HL-60 (cell line): ENCODE results near the gene CLCN3.
"Not testable (repeated sequence)": the region's sequence is repeated elsewhere in the genome, so short reads cannot be mapped to it uniquely, and the experiment has no call there.

ENCODE experiments used
- DNase-seq, 2 experiments: peaks; one replicate each; pipeline ENCODE4 v3.0.0-alpha.2; 2010 to 2020; ENCODE audit warnings: low read depth in 1 of 2, low spot score in 1 of 2
- H3K27ac ChIP-seq: fragments of 250-450 bp; sonication (Bioruptor Pico); replicated peaks from 2 replicates; pipeline ENCODE4 v1.5.1; 2020; ENCODE audit warnings: mild to moderate bottlenecking, moderate library complexity
- H3K27me3 ChIP-seq: fragments of 250-450 bp; sonication (Bioruptor Pico); 2 replicates; pipeline ENCODE4 v1.5.1; 2021; ENCODE audit warnings: mild to moderate bottlenecking, moderate library complexity; ENCODE audit not compliant: insufficient read depth, poor library complexity, severe bottlenecking
- H3K4me3 ChIP-seq: replicated peaks from 2 replicates; pipeline ENCODE4 v1.5.1; 2011; ENCODE audit warnings: mild to moderate bottlenecking, control low read depth, low read length; ENCODE audit not compliant: insufficient read depth
- GABPA ChIP-seq: IDR thresholded peaks from 2 replicates; pipeline ENCODE4 v1.6.1; 2012; ENCODE audit warnings: low read depth
- POLR2AphosphoS5 ChIP-seq: IDR thresholded peaks from 2 replicates; pipeline ENCODE4 v1.6.1; 2012; ENCODE audit warnings: low read depth
- REST ChIP-seq: IDR thresholded peaks from 2 replicates; pipeline ENCODE4 v1.6.1; 2012; ENCODE audit warnings: low read depth; ENCODE audit not compliant: insufficient replicate concordance
- SPI1 ChIP-seq: IDR thresholded peaks from 2 replicates; pipeline ENCODE4 v1.6.1; 2012; ENCODE audit warnings: low read depth, mild to moderate bottlenecking, borderline replicate concordance
- TF ChIP-seq, protein P1 (sequence below): IDR thresholded peaks from one replicate; pipeline ENCODE4 v1.5.1; 2011; ENCODE audit warnings: low read length, control low read depth, inconsistent platforms; ENCODE audit not compliant: insufficient read depth

CLCN3 gene

DNA sequence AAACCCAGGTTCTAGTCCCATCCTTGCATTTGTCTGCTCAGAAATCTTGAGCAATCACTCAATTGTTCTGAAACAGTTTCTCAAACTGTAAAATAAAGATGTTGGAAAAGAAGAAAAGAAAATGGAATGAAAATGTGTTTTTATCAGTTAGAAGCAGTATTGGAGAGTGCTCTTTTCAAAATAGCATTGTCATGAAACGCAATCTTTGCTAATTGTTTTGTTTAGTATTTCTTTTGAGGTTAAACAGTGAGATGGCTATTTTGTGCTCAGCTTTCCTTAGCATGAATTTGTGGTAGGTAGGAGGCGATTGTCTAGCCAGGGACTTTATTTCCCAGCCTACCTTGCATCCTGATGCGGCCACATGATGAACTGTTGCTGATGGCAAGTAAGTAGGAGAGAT lies 148.0 kb downstream of the CLCN3 start:
- no peak for TF ChIP-seq REST
- TF ChIP-seq SPI1, result no peak
- no peak for DNase-seq
- Histone ChIP-seq H3K4me3 (no peak overlapping the region), H3K27me3 (no peaks in the 10 kb centered on the region), H3K27ac (no peak overlapping the region)

DNA sequence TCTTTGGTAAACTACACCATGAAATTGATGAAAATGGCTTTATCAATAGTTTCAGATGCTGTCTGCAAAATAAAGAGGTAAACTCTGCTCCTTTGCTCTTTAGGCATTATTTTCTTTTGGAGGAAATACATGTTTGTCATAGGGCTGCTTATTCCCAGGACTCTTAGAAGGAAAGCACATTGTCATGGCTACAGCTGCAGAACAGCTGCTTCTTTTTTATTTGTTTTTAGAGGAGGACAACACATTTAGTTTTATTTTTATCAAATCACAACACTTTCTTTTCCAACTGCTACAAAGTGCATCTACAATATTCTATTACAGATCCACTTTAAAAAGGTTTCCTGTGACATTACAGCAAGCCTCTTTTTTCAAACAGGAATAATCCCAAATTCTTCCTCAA lies 150.0 kb downstream of the CLCN3 start:
- Histone ChIP-seq H3K4me3 (no peak overlapping the region), H3K27ac (no peak overlapping the region), H3K27me3 (no peaks in the 10 kb centered on the region)
- no peak for TF ChIP-seq REST
- TF ChIP-seq SPI1, result no peak
- no peak for TF ChIP-seq POLR2AphosphoS5
- TF ChIP-seq, protein P1, sequence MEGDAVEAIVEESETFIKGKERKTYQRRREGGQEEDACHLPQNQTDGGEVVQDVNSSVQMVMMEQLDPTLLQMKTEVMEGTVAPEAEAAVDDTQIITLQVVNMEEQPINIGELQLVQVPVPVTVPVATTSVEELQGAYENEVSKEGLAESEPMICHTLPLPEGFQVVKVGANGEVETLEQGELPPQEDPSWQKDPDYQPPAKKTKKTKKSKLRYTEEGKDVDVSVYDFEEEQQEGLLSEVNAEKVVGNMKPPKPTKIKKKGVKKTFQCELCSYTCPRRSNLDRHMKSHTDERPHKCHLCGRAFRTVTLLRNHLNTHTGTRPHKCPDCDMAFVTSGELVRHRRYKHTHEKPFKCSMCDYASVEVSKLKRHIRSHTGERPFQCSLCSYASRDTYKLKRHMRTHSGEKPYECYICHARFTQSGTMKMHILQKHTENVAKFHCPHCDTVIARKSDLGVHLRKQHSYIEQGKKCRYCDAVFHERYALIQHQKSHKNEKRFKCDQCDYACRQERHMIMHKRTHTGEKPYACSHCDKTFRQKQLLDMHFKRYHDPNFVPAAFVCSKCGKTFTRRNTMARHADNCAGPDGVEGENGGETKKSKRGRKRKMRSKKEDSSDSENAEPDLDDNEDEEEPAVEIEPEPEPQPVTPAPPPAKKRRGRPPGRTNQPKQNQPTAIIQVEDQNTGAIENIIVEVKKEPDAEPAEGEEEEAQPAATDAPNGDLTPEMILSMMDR, result no peak
- TF ChIP-seq GABPA, result no peak
- DNase-seq, result no peak

DNA sequence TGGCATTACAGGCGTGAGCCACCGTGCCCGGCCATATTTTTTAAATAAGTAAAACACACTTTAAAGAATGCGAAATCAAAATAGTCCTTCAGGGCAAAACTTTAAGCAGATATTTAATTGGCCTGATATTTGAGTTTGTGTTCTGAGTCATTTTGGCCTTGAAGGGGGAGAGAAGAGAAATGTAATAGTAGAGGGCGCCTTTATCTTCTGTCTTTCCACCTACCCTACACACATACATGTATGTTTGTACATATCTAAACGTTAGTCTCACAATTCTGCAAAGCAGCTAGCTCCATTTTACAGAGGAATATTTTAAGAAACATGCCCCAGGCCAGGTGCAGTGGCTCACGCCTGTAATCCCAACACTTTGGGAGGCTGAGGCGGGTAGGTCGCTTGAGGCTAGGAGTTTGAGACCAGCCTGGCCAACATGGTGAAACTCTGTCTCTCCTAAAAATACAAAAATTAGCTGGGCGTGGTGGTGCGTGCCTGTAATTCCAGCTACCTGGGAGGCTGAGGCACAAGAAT lies 151.2 kb downstream of the CLCN3 start:
- H3K4me3 ChIP-seq, H3K27me3 ChIP-seq, DNase-seq, H3K27ac ChIP-seq: not testable (repeated sequence)
